ENCODE results near the gene POLH.
A peak's percentile ranks its signal among the peaks of the same experiment; 100 is the strongest.
"Not testable (repeated sequence)": the region's sequence is repeated elsewhere in the genome, so short reads cannot be mapped to it uniquely, and the experiment has no call there.

Gene POLH

GRCh38 chr6:43634702-43635303 is 58.8 kb downstream of the POLH start:
- no peak for DNase-seq

- peak; percentile 61 to 72 for DNase-seq
Observed at GRCh38 chr6:43635387-43636307, 59.7 kb downstream of the POLH start, which contains the start of gene MAD2L1BP. TSS of gene MAD2L1BP (plus strand) at chr6:43635840. CDS start at chr6:43635876, 36 bp downstream.

- no peak for DNase-seq
Observed at GRCh38 chr6:43636308-43636659, 60.3 kb downstream of the POLH start.

GRCh38 chr6:43639984-43640800 is 64.2 kb downstream of the POLH start:
- DNase-seq, result no peak

GRCh38 chr6:43644940-43645612 is 69.1 kb downstream of the POLH start, which contains the start of gene RSPH9:
TSS of gene RSPH9 (plus strand) at chr6:43645036. CDS start at chr6:43645099, 63 bp downstream.
- no peak for DNase-seq

- DNase-seq, result no peak
Observed at GRCh38 chr6:43645613-43645964, 69.6 kb downstream of the POLH start.

- no peak for DNase-seq
Observed at GRCh38 chr6:43647613-43648012, 71.6 kb downstream of the POLH start.

GRCh38 chr6:43648248-43648647 is 72.3 kb downstream of the POLH start:
- no peak for DNase-seq

GRCh38 chr6:43652822-43653221 is 76.8 kb downstream of the POLH start:
- not testable (repeated sequence) for DNase-seq

- no peak for DNase-seq
Observed at GRCh38 chr6:43657221-43657802, 81.3 kb downstream of the POLH start.

GRCh38 chr6:43658161-43658560 is 82.2 kb downstream of the POLH start:
- no peak for DNase-seq

GRCh38 chr6:43662948-43663347 is 87.0 kb downstream of the POLH start:
- DNase-seq, result not testable (repeated sequence)

Data from NCI-H187 (cell line).